ENCODE measurements around the gene EIF6.

EIF6 gene

DNA sequence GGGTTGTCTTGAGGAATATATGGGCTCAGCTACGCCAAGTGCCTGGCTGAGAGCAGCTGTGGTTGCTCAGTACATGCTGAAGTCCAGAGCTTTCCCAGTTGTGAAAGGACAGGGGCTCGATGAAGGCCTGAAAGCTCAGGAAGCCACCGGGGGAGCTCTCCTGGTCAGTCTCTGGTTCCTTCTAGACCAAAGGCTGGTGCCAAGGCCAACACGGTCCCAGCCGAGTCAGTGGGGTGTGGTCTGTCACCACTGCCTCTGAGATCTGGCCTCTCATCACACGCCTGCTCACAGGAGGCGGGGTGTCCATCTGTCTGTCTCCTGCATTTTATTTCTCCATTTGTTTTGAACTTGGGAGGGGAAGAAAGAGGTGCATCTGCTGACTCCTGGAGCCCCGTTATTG, 12.6 kb upstream of the EIF6 start:
- Histone ChIP-seq H3K27ac (ENCODE audit: low read depth, low read length) (no peak overlapping the region), H3K9ac (ENCODE audit: low read length) (no peak overlapping the region), H3K4me1 (ENCODE audit: control insufficient read depth, insufficient read depth, low read length) (no peaks in the 10 kb centered on the region), H3K4me3 (ENCODE audit: low read length) (no peak overlapping the region), H3K36me3 (ENCODE audit: control insufficient read depth, insufficient read depth, low read length) (no peaks in the 10 kb centered on the region), H3K27me3 (ENCODE audit: control insufficient read depth, insufficient read depth, low read length) (peaks cover 2% of the 10 kb centered on the region)

- H3K27ac ChIP-seq (ENCODE audit: low read depth, low read length), result no peak overlapping the region
- H3K9ac ChIP-seq (ENCODE audit: low read length), result no peak overlapping the region
- H3K4me3 ChIP-seq (ENCODE audit: low read length), result no peak overlapping the region
- H3K4me1 ChIP-seq (ENCODE audit: control insufficient read depth, insufficient read depth, low read length), result no peaks in the 10 kb centered on the region
- H3K27me3 ChIP-seq (ENCODE audit: control insufficient read depth, insufficient read depth, low read length), result peaks cover 2% of the 10 kb centered on the region
- no peaks in the 10 kb centered on the region for H3K36me3 ChIP-seq (ENCODE audit: control insufficient read depth, insufficient read depth, low read length)
Measured at GRCh38 chr20:35296101-35296554, 11.6 kb upstream of the EIF6 start.

GRCh38 chr20:35295674-35296073, 11.1 kb upstream of the EIF6 start:
- Histone ChIP-seq H3K4me3 (ENCODE audit: low read length) (no peak overlapping the region), H3K9ac (ENCODE audit: low read length) (no peak overlapping the region), H3K27me3 (ENCODE audit: control insufficient read depth, insufficient read depth, low read length) (peaks cover 2% of the 10 kb centered on the region), H3K4me1 (ENCODE audit: control insufficient read depth, insufficient read depth, low read length) (no peaks in the 10 kb centered on the region), H3K27ac (ENCODE audit: low read depth, low read length) (no peak overlapping the region), H3K36me3 (ENCODE audit: control insufficient read depth, insufficient read depth, low read length) (no peaks in the 10 kb centered on the region)

- no peak overlapping the region for H3K27ac ChIP-seq (ENCODE audit: low read depth, low read length)
- H3K4me3 ChIP-seq (ENCODE audit: low read length), result no peak overlapping the region
- no peaks in the 10 kb centered on the region for H3K36me3 ChIP-seq (ENCODE audit: control insufficient read depth, insufficient read depth, low read length)
- no peak overlapping the region for H3K9ac ChIP-seq (ENCODE audit: low read length)
- H3K27me3 ChIP-seq (ENCODE audit: control insufficient read depth, insufficient read depth, low read length), result peaks cover 2% of the 10 kb centered on the region
- H3K4me1 ChIP-seq (ENCODE audit: control insufficient read depth, insufficient read depth, low read length), result no peaks in the 10 kb centered on the region
Measured at GRCh38 chr20:35295058-35295457, 10.5 kb upstream of the EIF6 start.

- H3K27me3 ChIP-seq (ENCODE audit: control insufficient read depth, insufficient read depth, low read length), result peaks cover 2% of the 10 kb centered on the region
- no peak overlapping the region for H3K27ac ChIP-seq (ENCODE audit: low read depth, low read length)
- H3K4me3 ChIP-seq (ENCODE audit: low read length), result no peak overlapping the region
- no peak overlapping the region for H3K9ac ChIP-seq (ENCODE audit: low read length)
- no peaks in the 10 kb centered on the region for H3K36me3 ChIP-seq (ENCODE audit: control insufficient read depth, insufficient read depth, low read length)
- H3K4me1 ChIP-seq (ENCODE audit: control insufficient read depth, insufficient read depth, low read length), result no peaks in the 10 kb centered on the region
Measured at GRCh38 chr20:35294293-35294685, 9.7 kb upstream of the EIF6 start.

- peaks cover 2% of the 10 kb centered on the region for H3K27me3 ChIP-seq (ENCODE audit: control insufficient read depth, insufficient read depth, low read length)
Measured at GRCh38 chr20:35293303-35294292, 9.0 kb upstream of the EIF6 start.

GRCh38 chr20:35292504-35293285, 8.1 kb upstream of the EIF6 start:
- Histone ChIP-seq H3K27ac (ENCODE audit: low read depth, low read length) (no peak overlapping the region), H3K4me1 (ENCODE audit: control insufficient read depth, insufficient read depth, low read length) (no peaks in the 10 kb centered on the region), H3K27me3 (ENCODE audit: control insufficient read depth, insufficient read depth, low read length) (peaks cover 2% of the 10 kb centered on the region), H3K4me3 (ENCODE audit: low read length) (no peak overlapping the region), H3K9ac (ENCODE audit: low read length) (no peak overlapping the region), H3K36me3 (ENCODE audit: control insufficient read depth, insufficient read depth, low read length) (no peaks in the 10 kb centered on the region)

More at GRCh38 chr20:35293303-35294292, 9.0 kb upstream of the EIF6 start:
- H3K27ac ChIP-seq (ENCODE audit: low read depth, low read length), result no peak overlapping the region
- no peaks in the 10 kb centered on the region for H3K36me3 ChIP-seq (ENCODE audit: control insufficient read depth, insufficient read depth, low read length)
- H3K4me3 ChIP-seq (ENCODE audit: low read length), result no peak overlapping the region
- H3K4me1 ChIP-seq (ENCODE audit: control insufficient read depth, insufficient read depth, low read length), result no peaks in the 10 kb centered on the region
- no peak overlapping the region for H3K9ac ChIP-seq (ENCODE audit: low read length)

DNA sequence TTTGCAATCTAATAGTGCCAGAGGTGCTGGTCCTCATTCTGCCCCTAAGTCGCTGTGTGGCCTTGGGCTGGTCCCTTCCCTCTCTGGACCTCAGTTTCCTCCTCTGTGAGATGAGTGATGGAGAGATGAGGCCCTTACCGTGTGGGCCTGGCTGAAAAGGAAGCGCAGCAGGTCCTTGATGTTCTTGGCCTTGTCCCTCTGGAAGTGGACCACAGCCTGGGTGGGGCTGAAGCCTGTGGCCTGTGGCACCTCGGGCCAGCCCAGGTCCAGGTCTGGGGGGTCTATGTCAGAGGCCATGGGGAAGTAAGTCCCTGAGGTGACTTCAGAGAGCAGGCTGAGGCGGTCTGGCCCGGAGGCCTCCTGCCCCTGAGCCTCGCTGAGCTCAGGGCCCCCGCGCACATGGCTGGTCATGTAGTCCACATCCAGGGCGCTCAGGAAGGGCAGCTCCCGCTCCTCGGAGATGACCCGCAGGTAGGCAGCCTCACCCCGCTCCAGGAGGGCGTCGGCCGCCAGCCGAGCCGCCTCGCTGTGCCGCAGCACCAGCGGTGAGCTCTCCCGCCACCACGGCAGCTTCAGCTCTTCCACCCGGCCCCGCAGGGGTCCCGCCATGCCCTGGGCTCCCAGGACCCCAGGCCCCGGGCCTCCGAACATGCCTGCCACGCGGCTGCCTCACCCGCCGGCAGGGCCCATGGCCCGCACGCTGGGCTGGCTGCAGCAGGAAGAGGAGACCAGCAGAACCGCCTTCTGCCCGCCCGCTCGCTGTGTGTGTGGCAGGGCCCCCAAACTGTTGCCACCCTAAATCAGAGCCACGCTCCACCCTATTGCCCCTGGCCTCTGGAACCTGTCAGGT, 7.3 kb upstream of the EIF6 start, which contains the start of gene FAM83C:
Gene FAM83C (minus strand): TSS at position 772 of the 850 bp plus-strand sequence. CDS start 121 bp downstream, at position 651.
- Histone ChIP-seq H3K36me3 (ENCODE audit: control insufficient read depth, insufficient read depth, low read length) (no peaks in the 10 kb centered on the region), H3K4me3 (ENCODE audit: low read length) (no peak within 1 kb of the TSS), H3K27me3 (ENCODE audit: control insufficient read depth, insufficient read depth, low read length) (peaks cover 2% of the 10 kb centered on the region), H3K4me1 (ENCODE audit: control insufficient read depth, insufficient read depth, low read length) (no peaks in the 10 kb centered on the region), H3K9ac (ENCODE audit: low read length) (no peak within 1 kb of the TSS), H3K27ac (ENCODE audit: low read depth, low read length) (no peak within 1 kb of the TSS)

- Histone ChIP-seq H3K4me1 (ENCODE audit: control insufficient read depth, insufficient read depth, low read length) (no peaks in the 10 kb centered on the region), H3K27ac (ENCODE audit: low read depth, low read length) (no peak overlapping the region), H3K36me3 (ENCODE audit: control insufficient read depth, insufficient read depth, low read length) (no peaks in the 10 kb centered on the region), H3K9ac (ENCODE audit: low read length) (no peak overlapping the region), H3K27me3 (ENCODE audit: control insufficient read depth, insufficient read depth, low read length) (peaks cover 2% of the 10 kb centered on the region), H3K4me3 (ENCODE audit: low read length) (no peak overlapping the region)
Measured at GRCh38 chr20:35290887-35291417, 6.4 kb upstream of the EIF6 start.

DNA sequence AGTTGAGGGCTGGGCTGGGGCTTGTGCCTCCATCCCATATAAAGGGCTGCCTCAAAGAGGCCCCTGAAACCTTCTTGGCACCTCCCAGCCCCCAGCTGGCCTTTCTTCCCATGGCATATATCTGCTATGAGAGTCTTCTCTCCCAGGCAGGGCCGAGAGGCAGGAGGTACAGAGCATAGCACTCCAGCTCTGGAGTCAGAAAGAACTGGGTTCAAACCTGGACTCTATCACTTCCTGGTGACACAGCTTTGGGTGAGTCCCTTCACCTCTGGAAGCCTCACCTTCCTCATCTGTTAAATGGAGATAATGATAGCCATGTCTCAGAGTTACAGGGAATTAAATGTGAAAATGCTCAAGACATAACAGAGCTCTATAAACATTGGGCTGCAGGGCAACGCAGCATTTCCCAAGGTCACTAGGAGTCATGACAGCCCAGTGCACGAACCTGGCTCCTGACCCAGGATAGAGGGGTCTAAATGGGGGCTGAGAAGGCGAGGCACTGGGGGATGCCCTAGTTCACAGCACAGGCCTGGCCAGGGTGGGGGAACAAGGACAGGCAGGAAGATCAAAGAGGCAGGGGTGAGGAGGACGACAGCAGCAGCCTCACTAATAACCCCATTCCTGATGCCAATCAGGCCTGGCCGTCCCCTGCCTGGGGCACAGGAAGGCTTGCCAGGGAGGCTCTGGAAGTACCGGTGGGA, 5.8 kb upstream of the EIF6 start:
- no peak overlapping the region for H3K9ac ChIP-seq (ENCODE audit: low read length)
- H3K36me3 ChIP-seq (ENCODE audit: control insufficient read depth, insufficient read depth, low read length), result no peaks in the 10 kb centered on the region
- no peaks in the 10 kb centered on the region for H3K4me1 ChIP-seq (ENCODE audit: control insufficient read depth, insufficient read depth, low read length)
- no peak overlapping the region for H3K27ac ChIP-seq (ENCODE audit: low read depth, low read length)
- no peak overlapping the region for H3K4me3 ChIP-seq (ENCODE audit: low read length)
- peaks cover 2% of the 10 kb centered on the region for H3K27me3 ChIP-seq (ENCODE audit: control insufficient read depth, insufficient read depth, low read length)

GRCh38 chr20:35288325-35289060, 3.9 kb upstream of the EIF6 start:
- Histone ChIP-seq H3K27me3 (ENCODE audit: control insufficient read depth, insufficient read depth, low read length) (peaks cover under 1% of the 10 kb centered on the region), H3K9ac (ENCODE audit: low read length) (no peak overlapping the region), H3K4me3 (ENCODE audit: low read length) (no peak overlapping the region), H3K36me3 (ENCODE audit: control insufficient read depth, insufficient read depth, low read length) (no peaks in the 10 kb centered on the region), H3K4me1 (ENCODE audit: control insufficient read depth, insufficient read depth, low read length) (peaks cover 7% of the 10 kb centered on the region), H3K27ac (ENCODE audit: low read depth, low read length) (no peak overlapping the region)
